Measurements from ENCODE around the gene ZNHIT3. TPM values are rescaled to one million over a fixed set of nuclear protein-coding genes. Genes with fewer than 3 reads are reported as not detected.

ZNHIT3 gene
- polyA plus RNA-seq, 6 donors from 2014 or later = 72.3 to 99.5 (median 88.4) TPM

- peaks cover 9 to 19% (median 14%) of the 10 kb centered on the region in 3 donors for H3K4me1 Mint-ChIP-seq
Observed at GRCh38 chr17:36495076-36495578, 8.6 kb downstream of the ZNHIT3 start.

GRCh38 chr17:36496018-36496789, 9.7 kb downstream of the ZNHIT3 start:
- ATAC-seq (ENCODE audit: low read depth in 2 of 2) (no peak), DNase-seq (no peak)
- Mint-ChIP-seq H3K27ac (peak overlapping the region in 1 of 6 donors; percentile 14), H3K36me3 (peaks cover 7 to 24% of the 10 kb centered on the region in 2 donors), H3K27me3 (no peaks in the 10 kb centered on the region), H3K4me1 (peaks cover 2 to 13% (median 9%) of the 10 kb centered on the region in 3 donors), H3K4me3 (no peak overlapping the region), H3K9me3 (no peaks in the 10 kb centered on the region)

More at GRCh38 chr17:36495076-36495578, 8.6 kb downstream of the ZNHIT3 start:
- DNase-seq (no peak), ATAC-seq (ENCODE audit: low read depth in 2 of 2) (no peak)
- no peaks in the 10 kb centered on the region for H3K27me3 Mint-ChIP-seq
- H3K4me3 Mint-ChIP-seq = no peak overlapping the region
- peaks cover 7 to 24% of the 10 kb centered on the region in 2 donors for H3K36me3 Mint-ChIP-seq
- H3K9me3 Mint-ChIP-seq = no peaks in the 10 kb centered on the region
- H3K27ac Mint-ChIP-seq = peak overlapping the region in 2 of 6 donors; percentile 6 to 75

GRCh38 chr17:36498155-36498554, 11.7 kb downstream of the ZNHIT3 start:
- ATAC-seq (ENCODE audit: low read depth in 2 of 2) (no peak), DNase-seq (no peak)
- H3K27me3 Mint-ChIP-seq = no peaks in the 10 kb centered on the region
- H3K4me1 Mint-ChIP-seq = peaks cover 0 to 8% (median 5%) of the 10 kb centered on the region in 3 donors
- H3K36me3 Mint-ChIP-seq = peaks cover 0 to 24% of the 10 kb centered on the region in 2 donors
- H3K9me3 Mint-ChIP-seq = no peaks in the 10 kb centered on the region
- H3K27ac Mint-ChIP-seq = no peak overlapping the region
- H3K4me3 Mint-ChIP-seq = no peak overlapping the region

GRCh38 chr17:36498560-36499300, 12.2 kb downstream of the ZNHIT3 start:
- H3K36me3 Mint-ChIP-seq = peaks cover 0 to 24% of the 10 kb centered on the region in 2 donors

GRCh38 chr17:36500745-36501225, 14.3 kb downstream of the ZNHIT3 start:
- DNase-seq = no peak
- Mint-ChIP-seq H3K4me3 (no peak overlapping the region), H3K4me1 (peaks cover 0 to 13% (median 5%) of the 10 kb centered on the region in 3 donors), H3K36me3 (peaks cover 4 to 10% of the 10 kb centered on the region in 2 donors), H3K27me3 (no peaks in the 10 kb centered on the region), H3K9me3 (no peaks in the 10 kb centered on the region), H3K27ac (peak overlapping the region in 1 of 6 donors; percentile 19)
- ATAC-seq (ENCODE audit: low read depth in 2 of 2) = no peak

More at GRCh38 chr17:36498560-36499300, 12.2 kb downstream of the ZNHIT3 start:
- ATAC-seq (ENCODE audit: low read depth in 2 of 2) (no peak), DNase-seq (no peak)
- H3K9me3 Mint-ChIP-seq = no peaks in the 10 kb centered on the region
- peak overlapping the region in 1 of 8 donors; percentile 52 for H3K4me3 Mint-ChIP-seq
- no peaks in the 10 kb centered on the region for H3K27me3 Mint-ChIP-seq
- no peak overlapping the region for H3K27ac Mint-ChIP-seq
- H3K4me1 Mint-ChIP-seq = peaks cover 0 to 8% (median 5%) of the 10 kb centered on the region in 3 donors

- no peak for ATAC-seq (ENCODE audit: low read depth in 2 of 2)
Observed at GRCh38 chr17:36501351-36501750, 14.9 kb downstream of the ZNHIT3 start.

GRCh38 chr17:36501963-36502362, 15.5 kb downstream of the ZNHIT3 start:
- Mint-ChIP-seq H3K27me3 (no peaks in the 10 kb centered on the region), H3K4me3 (no peak overlapping the region), H3K27ac (peak overlapping the region in 3 of 6 donors; percentile 9 to 76 (median 60)), H3K9me3 (no peaks in the 10 kb centered on the region), H3K36me3 (peaks cover 0 to 7% of the 10 kb centered on the region in 2 donors), H3K4me1 (peaks cover 0 to 15% (median 5%) of the 10 kb centered on the region in 3 donors)
- no peak for ATAC-seq (ENCODE audit: low read depth in 2 of 2)
- DNase-seq = no peak

More at GRCh38 chr17:36501351-36501750, 14.9 kb downstream of the ZNHIT3 start:
- Mint-ChIP-seq H3K27ac (peak overlapping the region in 1 of 6 donors; percentile 9), H3K27me3 (no peaks in the 10 kb centered on the region), H3K9me3 (no peaks in the 10 kb centered on the region), H3K4me1 (peaks cover 0 to 15% (median 5%) of the 10 kb centered on the region in 3 donors), H3K36me3 (peaks cover 5 to 7% of the 10 kb centered on the region in 2 donors), H3K4me3 (peak overlapping the region in 1 of 8 donors; percentile 1)
- no peak for DNase-seq

GRCh38 chr17:36503456-36504155, 17.1 kb downstream of the ZNHIT3 start:
- H3K4me1 Mint-ChIP-seq = peaks cover 0 to 15% (median 5%) of the 10 kb centered on the region in 3 donors
- H3K27me3 Mint-ChIP-seq = no peaks in the 10 kb centered on the region
- ATAC-seq (ENCODE audit: low read depth in 2 of 2) (no peak), DNase-seq (no peak)
- H3K4me3 Mint-ChIP-seq = no peak overlapping the region
- no peaks in the 10 kb centered on the region for H3K9me3 Mint-ChIP-seq
- H3K27ac Mint-ChIP-seq = no peak overlapping the region
- H3K36me3 Mint-ChIP-seq = peaks cover 0 to 7% of the 10 kb centered on the region in 2 donors

- Mint-ChIP-seq H3K27me3 (no peaks in the 10 kb centered on the region), H3K9me3 (no peaks in the 10 kb centered on the region), H3K4me3 (no peak overlapping the region), H3K27ac (no peak overlapping the region), H3K4me1 (peaks cover 0 to 15% (median 5%) of the 10 kb centered on the region in 3 donors), H3K36me3 (peaks cover 0 to 7% of the 10 kb centered on the region in 2 donors)
- ATAC-seq (ENCODE audit: low read depth in 2 of 2) (no peak), DNase-seq (no peak)
Observed at GRCh38 chr17:36504156-36504545, 17.7 kb downstream of the ZNHIT3 start.

- Mint-ChIP-seq H3K9me3 (no peaks in the 10 kb centered on the region), H3K36me3 (peaks cover 0 to 7% of the 10 kb centered on the region in 2 donors), H3K27me3 (no peaks in the 10 kb centered on the region), H3K27ac (peak overlapping the region in 1 of 6 donors; percentile 54), H3K4me1 (peaks cover 0 to 15% (median 5%) of the 10 kb centered on the region in 3 donors), H3K4me3 (no peak overlapping the region)
- DNase-seq (no peak), ATAC-seq (ENCODE audit: low read depth in 2 of 2) (no peak)
Observed at GRCh38 chr17:36505171-36505570, 18.7 kb downstream of the ZNHIT3 start.

- Mint-ChIP-seq H3K36me3 (peaks cover 4 to 7% of the 10 kb centered on the region in 2 donors), H3K27me3 (no peaks in the 10 kb centered on the region), H3K27ac (peak overlapping the region in 1 of 6 donors; percentile 39), H3K4me1 (peaks cover 0 to 15% (median 5%) of the 10 kb centered on the region in 3 donors), H3K4me3 (no peak overlapping the region), H3K9me3 (no peaks in the 10 kb centered on the region)
- DNase-seq (no peak), ATAC-seq (ENCODE audit: low read depth in 2 of 2) (no peak)
Observed at GRCh38 chr17:36506249-36506826, 19.9 kb downstream of the ZNHIT3 start.

GRCh38 chr17:36506831-36507230, 20.4 kb downstream of the ZNHIT3 start:
- H3K4me3 Mint-ChIP-seq = no peak overlapping the region
- peaks cover 4 to 7% of the 10 kb centered on the region in 2 donors for H3K36me3 Mint-ChIP-seq
- H3K27ac Mint-ChIP-seq = no peak overlapping the region
- peaks cover 0 to 15% (median 5%) of the 10 kb centered on the region in 3 donors for H3K4me1 Mint-ChIP-seq
- H3K9me3 Mint-ChIP-seq = no peaks in the 10 kb centered on the region
- no peaks in the 10 kb centered on the region for H3K27me3 Mint-ChIP-seq
- ATAC-seq (ENCODE audit: low read depth in 2 of 2) (no peak), DNase-seq (no peak)

All from naive B cell (primary cell).